NOMO-1 treated with dmso at 0.1 percent for 144 hours (cell line): ENCODE results near the gene USP17L18.
"Not testable (repeated sequence)": the region's sequence is repeated elsewhere in the genome, so short reads cannot be mapped to it uniquely, and the experiment has no call there.

Experiments used
- DNase-seq: peaks from one replicate; lab custom pipeline; 2025; ENCODE audit not compliant: unreplicated experiment; lab: John Stamatoyannopoulos, UW

Gene USP17L18

GRCh38 chr4:9247953-9248680 is at the start of gene USP17L18:
Gene USP17L18 (plus strand): TSS chr4:9248630. CDS start chr4:9248630, 0 bp downstream.
- not testable (repeated sequence) for DNase-seq

- not testable (repeated sequence) for DNase-seq
Measured at GRCh38 chr4:9210357-9210756, 38.1 kb upstream of the USP17L18 start, which contains the start of gene USP17L10. Gene USP17L10 (plus strand): TSS chr4:9210657. CDS start chr4:9210657, 0 bp downstream.

GRCh38 chr4:9214701-9215100 is 33.7 kb upstream of the USP17L18 start:
- not testable (repeated sequence) for DNase-seq

GRCh38 chr4:9215105-9215504 is 33.3 kb upstream of the USP17L18 start, which contains the start of gene USP17L11:
Gene USP17L11 (plus strand): TSS chr4:9215405. CDS start chr4:9215405, 0 bp downstream.
- not testable (repeated sequence) for DNase-seq

GRCh38 chr4:9219852-9220251 is 28.6 kb upstream of the USP17L18 start, which contains the start of gene USP17L12:
Gene USP17L12 (plus strand): TSS chr4:9220152. CDS start chr4:9220152, 0 bp downstream.
- not testable (repeated sequence) for DNase-seq

GRCh38 chr4:9224596-9224995 is 23.8 kb upstream of the USP17L18 start, which contains the start of gene USP17L13:
Gene USP17L13 (plus strand): TSS chr4:9224896. CDS start chr4:9224896, 0 bp downstream.
- not testable (repeated sequence) for DNase-seq

- DNase-seq: not testable (repeated sequence)
Measured at GRCh38 chr4:9230249-9230648, 18.2 kb upstream of the USP17L18 start.

- not testable (repeated sequence) for DNase-seq
Measured at GRCh38 chr4:9234085-9234484, 14.3 kb upstream of the USP17L18 start, which contains the start of gene USP17L15. Gene USP17L15 (plus strand): TSS chr4:9234385. CDS start chr4:9234385, 0 bp downstream.

- not testable (repeated sequence) for DNase-seq
Measured at GRCh38 chr4:9238461-9238860, 10.0 kb upstream of the USP17L18 start.

GRCh38 chr4:9243579-9243978 is 4.9 kb upstream of the USP17L18 start, which contains the start of gene USP17L17:
Gene USP17L17 (plus strand): TSS chr4:9243879. CDS start chr4:9243879, 0 bp downstream.
- not testable (repeated sequence) for DNase-seq

- DNase-seq: not testable (repeated sequence)
Measured at GRCh38 chr4:9253078-9253477, 4.6 kb downstream of the USP17L18 start, which contains the start of gene USP17L19. Gene USP17L19 (plus strand): TSS chr4:9253378. CDS start chr4:9253378, 0 bp downstream.

GRCh38 chr4:9257824-9258223 is 9.4 kb downstream of the USP17L18 start, which contains the start of gene USP17L20:
Gene USP17L20 (plus strand): TSS chr4:9258124. CDS start chr4:9258124, 0 bp downstream.
- DNase-seq: not testable (repeated sequence)

- DNase-seq: not testable (repeated sequence)
Measured at GRCh38 chr4:9262572-9262971, 14.1 kb downstream of the USP17L18 start, which contains the start of gene USP17L21. Gene USP17L21 (plus strand): TSS chr4:9262872. CDS start chr4:9262872, 0 bp downstream.

- not testable (repeated sequence) for DNase-seq
Measured at GRCh38 chr4:9267319-9267718, 18.9 kb downstream of the USP17L18 start, which contains the start of gene USP17L22. Gene USP17L22 (plus strand): TSS chr4:9267619. CDS start chr4:9267619, 0 bp downstream.

GRCh38 chr4:9271719-9272118 is 23.3 kb downstream of the USP17L18 start:
- not testable (repeated sequence) for DNase-seq
